HL-60 (cell line): Measurements from ENCODE around the gene SLC25A41.

Source experiments
- CTCF ChIP-seq: IDR thresholded peaks from one replicate; pipeline ENCODE4 v1.5.1; 2011; ENCODE audit warnings: low read length, control low read depth, inconsistent platforms; ENCODE audit not compliant: insufficient read depth
- GABPA ChIP-seq: IDR thresholded peaks from 2 replicates; pipeline ENCODE4 v1.6.1; 2012; ENCODE audit warnings: low read depth
- REST ChIP-seq: IDR thresholded peaks from 2 replicates; pipeline ENCODE4 v1.6.1; 2012; ENCODE audit warnings: low read depth; ENCODE audit not compliant: insufficient replicate concordance

- TF ChIP-seq CTCF (no peak), REST (no peak), GABPA (no peak)
Observed at GRCh38 chr19:6466526-6467248, 33.1 kb upstream of the SLC25A41 start.
